Testis (tissue), 3 donors: ENCODE data around the gene HSPA12A. TPM values are rescaled to one million over a fixed set of nuclear protein-coding genes. Genes with fewer than 3 reads are reported as not detected.

Experiments
- DNase-seq: peaks from one replicate; pipeline ENCODE4 v3.0.0-alpha.2; 2019
- H3K27ac ChIP-seq, 2 donors: fragments of 200-600 bp; sonication (generic); one replicate each; pipeline ENCODE4 v1.5.1; 2019
- H3K27me3 ChIP-seq: fragments of 200-600 bp; sonication (generic); one replicate; pipeline ENCODE4 v1.5.1; 2019
- H3K36me3 ChIP-seq: fragments of 200-600 bp; sonication (generic); one replicate; pipeline ENCODE4 v1.5.1; 2017; ENCODE audit warnings: low read depth; ENCODE audit errors: missing control alignments
- H3K4me1 ChIP-seq: fragments of 200-600 bp; sonication (generic); one replicate; pipeline ENCODE4 v1.5.1; 2019
- H3K4me3 ChIP-seq, 2 donors: fragments of 200-600 bp; sonication (generic); one replicate each; pipeline ENCODE4 v1.5.1; 2017 to 2019
- H3K9me3 ChIP-seq: fragments of 200-600 bp; sonication (generic); one replicate; pipeline ENCODE4 v1.5.1; 2017
- CTCF ChIP-seq, 3 experiments: fragments of 450-650 bp in 2 of 3; fragments of 200-600 bp in 1 of 3; sonication (generic) in 1 of 3; IDR thresholded peaks; one replicate each; pipeline ENCODE4 v1.5.1; 2016 to 2019; ENCODE audit warnings: antibody characterized with exemption in 3 of 3, mild to moderate bottlenecking in 2 of 3, moderate library complexity in 1 of 3
- POLR2A ChIP-seq: fragments of 450-650 bp; IDR thresholded peaks from one replicate; pipeline ENCODE4 v1.6.1; 2017; ENCODE audit warnings: antibody characterized with exemption, mild to moderate bottlenecking, moderate library complexity
- WGBS, 2 donors: methylation state at CpG; one replicate each; pipeline ENCODE4 v1.1.5; 2018; 5-methylcytosine and 5-hydroxymethylcytosine counted together
- intact Hi-C: fragments of 100-400 bp; cut with DNase I; formaldehyde crosslinking; loops from one replicate; pipeline ENCODE4 v1.15.1; 2023; ENCODE audit warnings: low total_unique reads
- polyA plus RNA-seq: library from polyadenylated mRNA; stranded (reverse); fragments of 350-450 nt; fragmentation: Illumina TruSeq; extraction: RNeasy Lipid Tissue Mini Kit (QIAGEN cat#74804); gene quantifications from one replicate; pipeline ENCODE4 v1.2.3, GENCODE V29; 2014; ENCODE audit warnings: low read depth, low replicate concordance; ENCODE audit not compliant: insufficient read depth
- total RNA-seq, 2 donors: library from RNA; depleted of rRNA; stranded (reverse); fragments of >200 nt; gene quantifications; one replicate each; pipeline ENCODE4 v1.2.3, GENCODE V29; 2016

HSPA12A gene
- total and polyA plus RNA-seq, 3 donors from 2014 or later = 20.9 to 34.6 (median 28.4) TPM

DNA sequence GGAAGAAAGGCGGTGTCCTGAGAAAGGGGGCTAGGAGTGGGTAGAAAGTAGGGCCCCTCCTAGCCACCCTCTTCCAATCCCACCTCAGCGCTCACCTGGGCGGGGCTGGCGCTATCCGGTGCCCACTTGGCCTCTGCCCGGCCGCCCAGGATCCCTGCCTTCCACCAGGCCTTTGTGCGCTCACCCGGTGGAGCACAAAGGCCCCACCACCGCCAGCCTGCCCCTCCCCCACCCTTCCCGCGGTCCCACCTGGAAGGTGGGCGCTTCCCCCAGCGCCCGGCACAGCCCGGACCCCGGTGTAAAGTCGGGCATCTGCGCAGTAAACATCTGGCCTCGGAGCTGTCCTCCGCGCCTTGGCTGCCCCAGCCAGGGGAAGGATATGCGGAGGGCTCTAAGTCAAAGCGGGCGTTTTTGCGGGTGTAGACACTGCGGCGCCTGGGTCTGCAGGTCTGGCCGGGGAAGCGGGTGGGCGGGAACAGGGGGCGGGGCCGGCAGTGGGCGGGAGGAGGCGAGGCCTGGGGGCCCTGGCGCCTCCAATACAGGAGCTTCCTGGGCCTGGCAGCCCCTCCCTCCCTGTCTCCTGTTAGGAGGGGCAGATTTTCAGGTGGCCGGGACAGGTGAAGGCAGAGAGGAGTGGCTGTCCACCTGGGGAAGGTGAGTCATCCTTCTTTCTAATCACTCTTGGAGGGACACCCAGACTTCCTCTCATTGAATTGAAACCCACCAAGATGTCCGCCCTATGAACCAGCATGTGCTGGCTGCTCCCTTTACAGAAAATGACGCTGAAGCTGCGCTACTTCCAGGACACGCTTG lies 72.3 kb downstream of the HSPA12A start:
- no peak overlapping the region for H3K27ac ChIP-seq
- DNase-seq = peak; percentile 45
- H3K4me1 ChIP-seq = peaks cover 7% of the 10 kb centered on the region
- peak overlapping the region; percentile 45 to 62 for H3K4me3 ChIP-seq
- 10 to 33% methylated on average over 13 to 35 of the region's 41 CpGs for WGBS, 2 donors
- intact Hi-C loops = no loop called here
- no peaks in the 10 kb centered on the region for H3K27me3 ChIP-seq
- no peaks in the 10 kb centered on the region for H3K9me3 ChIP-seq
- no peak for TF ChIP-seq CTCF (IDR thresholded peaks at IDR 0.05)
- TF ChIP-seq POLR2A = no peak
- H3K36me3 ChIP-seq = no peaks in the 10 kb centered on the region

DNA sequence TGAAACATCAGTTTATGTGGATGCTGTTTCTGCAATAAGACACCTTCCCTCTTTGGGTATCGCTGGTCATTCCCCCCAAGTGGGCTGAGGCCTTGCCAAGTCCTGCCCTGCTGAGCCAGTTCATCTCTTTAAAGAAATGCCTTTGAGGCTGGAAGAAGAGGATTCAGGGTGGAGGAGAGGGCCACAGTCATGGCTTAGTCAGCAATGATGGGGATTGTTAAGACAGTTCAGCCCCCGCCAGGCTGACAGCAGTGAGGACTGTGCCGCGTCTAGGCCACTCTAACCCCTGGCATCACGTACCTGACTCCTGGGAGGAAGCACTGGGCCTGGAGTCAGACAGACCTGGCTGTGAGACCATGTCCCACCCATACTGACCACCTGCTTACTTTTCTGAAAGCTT lies 73.3 kb downstream of the HSPA12A start:
- H3K4me3 ChIP-seq = no peak overlapping the region
- no peak for TF ChIP-seq POLR2A
- TF ChIP-seq CTCF (IDR thresholded peaks at IDR 0.05) = no peak
- DNase-seq = no peak
- intact Hi-C loops = no loop called here
- no peak overlapping the region for H3K27ac ChIP-seq
- 57 to 65% methylated on average over 5 of the region's 5 CpGs for whole genome bisulfite sequencing, 2 donors
- H3K36me3 ChIP-seq = no peaks in the 10 kb centered on the region
- H3K9me3 ChIP-seq = no peaks in the 10 kb centered on the region
- H3K27me3 ChIP-seq = no peaks in the 10 kb centered on the region
- peaks cover 7% of the 10 kb centered on the region for H3K4me1 ChIP-seq

- Histone ChIP-seq H3K27ac (no peak overlapping the region), H3K9me3 (no peaks in the 10 kb centered on the region), H3K36me3 (no peaks in the 10 kb centered on the region), H3K4me1 (peaks cover 7% of the 10 kb centered on the region), H3K4me3 (no peak overlapping the region), H3K27me3 (no peaks in the 10 kb centered on the region)
- WGBS, 2 donors = 83 to 88% methylated on average over 1 to 2 of the region's 2 CpGs
- intact Hi-C loops = no loop called here
- no peak for DNase-seq
- TF ChIP-seq POLR2A (no peak), CTCF (IDR thresholded peaks at IDR 0.05) (no peak)
Measured at GRCh38 chr10:116668446-116668845, 73.9 kb downstream of the HSPA12A start.

DNA sequence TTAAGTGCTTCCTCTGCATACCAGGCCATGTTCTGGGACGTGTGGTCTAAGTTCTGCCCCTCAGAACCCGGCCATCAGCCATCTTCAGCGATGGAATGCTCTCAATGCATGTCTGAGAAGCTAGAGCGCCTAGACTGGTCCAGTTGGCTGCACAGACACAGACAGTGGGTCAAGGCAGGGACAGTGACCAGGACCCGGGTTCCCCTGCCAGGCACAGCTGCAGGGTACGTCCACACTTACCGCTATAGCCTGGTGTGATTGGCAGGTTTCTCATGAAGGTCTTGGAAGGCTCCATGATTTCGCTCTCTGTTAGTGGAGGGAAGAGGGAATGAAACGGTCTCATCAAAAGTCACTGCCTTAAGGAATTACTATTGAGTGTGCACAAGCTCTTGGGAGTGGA lies 74.3 kb downstream of the HSPA12A start:
- no peak for TF ChIP-seq POLR2A
- no peak for TF ChIP-seq CTCF (IDR thresholded peaks at IDR 0.05)
- no peak for DNase-seq
- Histone ChIP-seq H3K27me3 (no peaks in the 10 kb centered on the region), H3K36me3 (no peaks in the 10 kb centered on the region), H3K9me3 (no peaks in the 10 kb centered on the region), H3K4me1 (peaks cover 7% of the 10 kb centered on the region), H3K4me3 (no peak overlapping the region), H3K27ac (no peak overlapping the region)
- intact Hi-C loops = no loop called here
- WGBS, 2 donors = 91 to 95% methylated on average over 9 of the region's 9 CpGs

- no peaks in the 10 kb centered on the region for H3K9me3 ChIP-seq
Measured at GRCh38 chr10:116667484-116667883, 74.9 kb downstream of the HSPA12A start.

More at GRCh38 chr10:116667484-116667883, 74.9 kb downstream of the HSPA12A start:
- Histone ChIP-seq H3K4me3 (no peak overlapping the region), H3K27me3 (no peaks in the 10 kb centered on the region), H3K4me1 (peaks cover 7% of the 10 kb centered on the region), H3K36me3 (no peaks in the 10 kb centered on the region), H3K27ac (no peak overlapping the region)
- TF ChIP-seq CTCF (IDR thresholded peaks at IDR 0.05) (no peak), POLR2A (no peak)
- DNase-seq = no peak
- intact Hi-C loops = no loop called here
- 89 to 94% methylated on average over 3 of the region's 3 CpGs for WGBS, 2 donors
